ENCODE results near the gene TMEM74B. TPM values are rescaled to one million over a fixed set of nuclear protein-coding genes. Genes with fewer than 3 reads are reported as not detected.

TMEM74B gene
- 10 to 100 TPM in 1 of 4 donors, 1 to 10 TPM in 3; 4.1 to 11.6 (median 7.3) TPM for total RNA-seq

GRCh38 chr20:1184638-1185315 lies at the start of gene TMEM74B:
Gene TMEM74B, minus strand, starts transcription at chr20:1184981. Its CDS starts 1,180 bp downstream, at chr20:1183801.
- peak within 1 kb of the TSS; percentile 30 for H3K4me3 ChIP-seq (ENCODE audit: low read depth, poor library complexity, severe bottlenecking)
- 0 to 3% methylated on average over 1 to 40 of the region's 76 CpGs for WGBS, 2 donors
- intact Hi-C loops (cut with DNase I; ENCODE audit: low total_unique reads): loop anchor here (5.0 kb wide), 1 partner anchor 362 kb away; no protein-coding TSS in a partner anchor
- DNase-seq (ENCODE audit: low spot score in 2 of 2): no peak
- TF ChIP-seq CTCF (IDR thresholded peaks at IDR 0.05) (no peak), POLR2A (IDR thresholded peaks at IDR 0.05) (no peak)

GRCh38 chr20:1232286-1233111 lies 47.7 kb upstream of the TMEM74B start:
- DNase-seq (ENCODE audit: low spot score in 2 of 2): no peak
- intact Hi-C loops (cut with DNase I; ENCODE audit: low total_unique reads): no loop called here
- H3K4me3 ChIP-seq (ENCODE audit: low read depth, poor library complexity, severe bottlenecking): no peak overlapping the region
- TF ChIP-seq CTCF (IDR thresholded peaks at IDR 0.05) (no peak), POLR2A (IDR thresholded peaks at IDR 0.05) (no peak)
- WGBS, 2 donors: 81 to 82% methylated on average over 3 of the region's 3 CpGs

GRCh38 chr20:1229541-1229940 lies 44.8 kb upstream of the TMEM74B start:
- H3K4me3 ChIP-seq (ENCODE audit: low read depth, poor library complexity, severe bottlenecking): no peak overlapping the region
- intact Hi-C loops (cut with DNase I; ENCODE audit: low total_unique reads): no loop called here
- DNase-seq (ENCODE audit: low spot score in 2 of 2): no peak
- no peak for TF ChIP-seq CTCF (IDR thresholded peaks at IDR 0.05)
- WGBS, 2 donors: 81 to 90% methylated on average over 3 of the region's 3 CpGs

- TF ChIP-seq CTCF (IDR thresholded peaks at IDR 0.05) (no peak), POLR2A (IDR thresholded peaks at IDR 0.05) (no peak)
- peak; percentile 42 to 94 for DNase-seq (ENCODE audit: low spot score in 2 of 2)
- intact Hi-C loops (cut with DNase I; ENCODE audit: low total_unique reads): no loop called here
- 1 to 2% methylated on average over 28 to 39 of the region's 88 CpGs for WGBS, 2 donors
- H3K4me3 ChIP-seq (ENCODE audit: low read depth, poor library complexity, severe bottlenecking): peak within 1 kb of the TSS; percentile 48
These were observed 41.2 kb upstream of the TMEM74B start, which contains the start of gene RAD21L1 for GRCh38 chr20:1225783-1226654. Gene RAD21L1, plus strand, starts transcription at chr20:1226044. Its CDS starts 2,410 bp downstream, at chr20:1228454.

- no peak for DNase-seq (ENCODE audit: low spot score in 2 of 2)
- TF ChIP-seq POLR2A (IDR thresholded peaks at IDR 0.05): no peak
- TF ChIP-seq CTCF (IDR thresholded peaks at IDR 0.05): no peak
- H3K4me3 ChIP-seq (ENCODE audit: low read depth, poor library complexity, severe bottlenecking): no peak overlapping the region
- WGBS, 2 donors: 1 to 5% methylated on average over 28 to 29 of the region's 30 CpGs
- intact Hi-C loops (cut with DNase I; ENCODE audit: low total_unique reads): no loop called here
These were observed 40.5 kb upstream of the TMEM74B start for GRCh38 chr20:1225263-1225782.

Measured in lower leg skin (tissue), 4 donors.